Measurements from ENCODE around the gene BMF.
A peak's percentile ranks its signal among the peaks of the same experiment; 100 is the strongest.
"Not testable (repeated sequence)": the region's sequence is repeated elsewhere in the genome, so short reads cannot be mapped to it uniquely, and the experiment has no call there.

Gene BMF

GRCh38 chr15:40128766-40129660 is 20.3 kb upstream of the BMF start:
- no peak for DNase-seq (ENCODE audit: low spot score)

GRCh38 chr15:40125950-40126349 is 17.3 kb upstream of the BMF start:
- DNase-seq (ENCODE audit: low spot score), result no peak

- not testable (repeated sequence) for DNase-seq (ENCODE audit: low spot score)
Measured at GRCh38 chr15:40124807-40125285, 16.2 kb upstream of the BMF start.

GRCh38 chr15:40124333-40124732 is 15.7 kb upstream of the BMF start:
- not testable (repeated sequence) for DNase-seq (ENCODE audit: low spot score)

GRCh38 chr15:40123863-40124262 is 15.2 kb upstream of the BMF start:
- DNase-seq (ENCODE audit: low spot score), result not testable (repeated sequence)

GRCh38 chr15:40122989-40123388 is 14.3 kb upstream of the BMF start:
- DNase-seq (ENCODE audit: low spot score), result not testable (repeated sequence)

GRCh38 chr15:40121911-40122638 is 13.4 kb upstream of the BMF start:
- DNase-seq (ENCODE audit: low spot score), result no peak

GRCh38 chr15:40118473-40118872 is 9.8 kb upstream of the BMF start:
- no peak for DNase-seq (ENCODE audit: low spot score)

GRCh38 chr15:40115670-40116093 is 7.0 kb upstream of the BMF start:
- no peak for DNase-seq (ENCODE audit: low spot score)

- DNase-seq (ENCODE audit: low spot score), result not testable (repeated sequence)
Measured at GRCh38 chr15:40115106-40115505, 6.4 kb upstream of the BMF start.

GRCh38 chr15:40114218-40114617 is 5.5 kb upstream of the BMF start:
- no peak for DNase-seq (ENCODE audit: low spot score)

GRCh38 chr15:40112789-40113188 is 4.1 kb upstream of the BMF start:
- no peak for DNase-seq (ENCODE audit: low spot score)

GRCh38 chr15:40111888-40112287 is 3.2 kb upstream of the BMF start:
- no peak for DNase-seq (ENCODE audit: low spot score)

- DNase-seq (ENCODE audit: low spot score), result no peak
Measured at GRCh38 chr15:40110866-40111550, 2.3 kb upstream of the BMF start.

- DNase-seq (ENCODE audit: low spot score), result no peak
Measured at GRCh38 chr15:40108061-40108854, 421 bp downstream of the BMF start.

GRCh38 chr15:40106203-40107161 is 2.2 kb downstream of the BMF start:
- peak; percentile 21 for DNase-seq (ENCODE audit: low spot score)

GRCh38 chr15:40105517-40106202 is 3.0 kb downstream of the BMF start:
- peak; percentile 68 for DNase-seq (ENCODE audit: low spot score)

GRCh38 chr15:40104865-40105516 is 3.7 kb downstream of the BMF start:
- DNase-seq (ENCODE audit: low spot score), result peak; percentile 76

- DNase-seq (ENCODE audit: low spot score), result no peak
Measured at GRCh38 chr15:40104296-40104864, 4.3 kb downstream of the BMF start.
